DOHH2 (cell line): Measurements from ENCODE around the gene PM20D1.

Experiments used
- H3F3A ChIP-seq: fragments of 200-600 bp; sonication (generic), shearing (Covaris generic); 2 replicates; pipeline ENCODE4 v1.6.0; 2016; ENCODE audit warnings: antibody characterized with exemption, mild to moderate bottlenecking; ENCODE audit not compliant: control insufficient read depth, insufficient read depth
- H3K27ac ChIP-seq: fragments of 200-600 bp; sonication (generic); 2 replicates; pipeline ENCODE4 v1.5.1; 2014; ENCODE audit warnings: low read depth, mild to moderate bottlenecking, low read length, moderate library complexity
- H3K27me3 ChIP-seq: fragments of 200-600 bp; sonication (generic); 2 replicates; pipeline ENCODE4 v1.6.1; 2014; ENCODE audit warnings: mild to moderate bottlenecking, low read length, mixed read lengths; ENCODE audit not compliant: control insufficient read depth
- H3K36me3 ChIP-seq: fragments of 200-600 bp; sonication (generic); 2 replicates; pipeline ENCODE4 v1.6.1; 2014; ENCODE audit warnings: mild to moderate bottlenecking, low read length, moderate library complexity, mixed read lengths; ENCODE audit not compliant: control insufficient read depth
- H3K4me1 ChIP-seq: fragments of 200-600 bp; sonication (generic); 2 replicates; pipeline ENCODE4 v1.6.1; 2014; ENCODE audit warnings: mild to moderate bottlenecking, low read length, mixed read lengths; ENCODE audit not compliant: control insufficient read depth
- H3K4me2 ChIP-seq: fragments of 200-600 bp; sonication (generic); 2 replicates; pipeline ENCODE4 v1.6.0; 2014; ENCODE audit warnings: mild to moderate bottlenecking, low read length, moderate library complexity
- H3K4me3 ChIP-seq: fragments of 200-600 bp; sonication (generic); 2 replicates; pipeline ENCODE4 v1.5.1; 2014; ENCODE audit warnings: mild to moderate bottlenecking, low read length, mixed read lengths
- H3K79me2 ChIP-seq: fragments of 200-600 bp; sonication (generic); 2 replicates; pipeline ENCODE4 v1.6.1; 2014; ENCODE audit warnings: mild to moderate bottlenecking, low read length, mixed read lengths; ENCODE audit not compliant: control insufficient read depth
- H3K9me2 ChIP-seq: fragments of 200-600 bp; sonication (generic); replicated peaks from 2 replicates; pipeline ENCODE4 v1.6.1; 2014; ENCODE audit warnings: mild to moderate bottlenecking, low read length, mixed read lengths; ENCODE audit not compliant: control insufficient read depth
- H3K9me3 ChIP-seq: fragments of 200-600 bp; sonication (generic); 2 replicates; pipeline ENCODE4 v1.6.1; 2014; ENCODE audit warnings: antibody characterized with exemption, low read length, mixed read lengths; ENCODE audit not compliant: control insufficient read depth, insufficient read depth
- H4K20me1 ChIP-seq: fragments of 200-600 bp; sonication (generic); 2 replicates; pipeline ENCODE4 v1.6.0; 2014; ENCODE audit warnings: low read depth, mild to moderate bottlenecking, antibody characterized with exemption, low read length, moderate library complexity; ENCODE audit not compliant: control insufficient read depth, insufficient read depth
- CTCF ChIP-seq: fragments of 200-600 bp; sonication (generic); IDR thresholded peaks from one replicate; pipeline ENCODE4 v1.5.1; 2014; ENCODE audit warnings: antibody characterized with exemption, mild to moderate bottlenecking, low read depth, low read length; ENCODE audit not compliant: poor library complexity, severe bottlenecking
- EZH2phosphoT487 ChIP-seq: fragments of 200-600 bp; sonication (generic); IDR thresholded peaks from 2 replicates; pipeline ENCODE4 v1.6.1; 2017; ENCODE audit warnings: borderline replicate concordance, mild to moderate bottlenecking, antibody characterized with exemption, low read length, moderate library complexity, mixed read lengths

PM20D1 gene

GRCh38 chr1:205800427-205800826, 49.5 kb downstream of the PM20D1 start:
- Histone ChIP-seq H3K9me3 (no peaks in the 10 kb centered on the region), H3F3A (no peaks in the 10 kb centered on the region; the same call in 1 of the 2 replicates), H3K4me3 (no peak overlapping the region), H3K27ac (no peak overlapping the region), H3K36me3 (peaks cover 64% of the 10 kb centered on the region), H3K4me2 (no peak overlapping the region), H3K4me1 (peaks cover 11% of the 10 kb centered on the region), H4K20me1 (no peaks in the 10 kb centered on the region), H3K27me3 (no peaks in the 10 kb centered on the region), H3K9me2 (no peaks in the 10 kb centered on the region), H3K79me2 (peaks cover 30% of the 10 kb centered on the region)
- TF ChIP-seq EZH2phosphoT487 (no peak), CTCF (no peak)

- Histone ChIP-seq H3F3A (no peaks in the 10 kb centered on the region), H3K36me3 (peaks cover 68% of the 10 kb centered on the region), H3K9me3 (no peaks in the 10 kb centered on the region), H3K9me2 (no peaks in the 10 kb centered on the region), H3K4me1 (peaks cover 27% of the 10 kb centered on the region), H3K79me2 (peaks cover 12% of the 10 kb centered on the region), H3K4me2 (no peak overlapping the region), H3K27me3 (no peaks in the 10 kb centered on the region), H3K4me3 (no peak overlapping the region), H4K20me1 (no peaks in the 10 kb centered on the region), H3K27ac (no peak overlapping the region)
- TF ChIP-seq EZH2phosphoT487 (no peak), CTCF (no peak)
Observed at GRCh38 chr1:205798577-205798976, 51.4 kb downstream of the PM20D1 start.

- Histone ChIP-seq H3K9me3 (no peaks in the 10 kb centered on the region), H3K27ac (no peak overlapping the region), H4K20me1 (no peaks in the 10 kb centered on the region), H3K27me3 (no peaks in the 10 kb centered on the region), H3F3A (peaks cover 6% of the 10 kb centered on the region), H3K79me2 (peaks cover 8% of the 10 kb centered on the region; the same call in 1 of the 2 replicates), H3K9me2 (no peaks in the 10 kb centered on the region), H3K4me2 (no peak overlapping the region), H3K4me3 (no peak overlapping the region), H3K4me1 (peaks cover 41% of the 10 kb centered on the region), H3K36me3 (peaks cover 81% of the 10 kb centered on the region)
- TF ChIP-seq CTCF (no peak), EZH2phosphoT487 (no peak)
Observed at GRCh38 chr1:205797168-205797567, 52.8 kb downstream of the PM20D1 start.
